Muscle of leg (tissue), 11 donors: ENCODE measurements around the gene FRMD4A. TPM values are rescaled to one million over a fixed set of nuclear protein-coding genes. Genes with fewer than 3 reads are reported as not detected.
"Not testable (repeated sequence)": the region's sequence is repeated elsewhere in the genome, so short reads cannot be mapped to it uniquely, and the experiment has no call there.

Experiments used
- DNase-seq: peaks from one replicate; pipeline ENCODE4 v3.0.0; 2013
- H3K27ac ChIP-seq: one replicate; pipeline ENCODE4 v1.5.1; 2013; ENCODE audit warnings: mild to moderate bottlenecking, low read length, control low read depth
- H3K27me3 ChIP-seq: one replicate; pipeline ENCODE4 v1.6.1; 2013; ENCODE audit warnings: low read length; ENCODE audit not compliant: control insufficient read depth, insufficient read depth
- H3K36me3 ChIP-seq: one replicate; pipeline ENCODE4 v1.6.1; 2013; ENCODE audit warnings: low read length; ENCODE audit not compliant: control insufficient read depth, insufficient read depth
- H3K4me1 ChIP-seq: one replicate; pipeline ENCODE4 v1.6.1; 2013; ENCODE audit warnings: low read length; ENCODE audit not compliant: control insufficient read depth, insufficient read depth
- H3K4me3 ChIP-seq: one replicate; pipeline ENCODE4 v1.5.1; 2013; ENCODE audit warnings: low read length, control low read depth
- H3K9me3 ChIP-seq: replicated peaks from 2 replicates; pipeline ENCODE4 v1.6.1; 2013; ENCODE audit warnings: low read depth, low read length; ENCODE audit not compliant: control insufficient read depth
- WGBS: methylation state at CpG from one replicate; pipeline ENCODE4 v1.1.5; 2013; ENCODE audit warnings: missing lambda C conversion rate; ENCODE audit not compliant: insufficient coverage; 5-methylcytosine and 5-hydroxymethylcytosine counted together
- polyA plus RNA-seq, 8 donors: library from polyadenylated mRNA; unstranded; fragments of 120-200 nt; gene quantifications; one replicate each; pipeline versions ENCODE4 v1.2.1 to v1.2.3, GENCODE V29; 2013; ENCODE audit warnings: inconsistent platforms in 1 of 8, low replicate concordance in 1 of 8; ENCODE audit not compliant: insufficient read length in 8 of 8, insufficient read depth in 1 of 8
- total RNA-seq: library from RNA; stranded (reverse); fragments of 120-200 nt; gene quantifications from one replicate; pipeline ENCODE4 v1.2.4, GENCODE V29; 2013

FRMD4A gene
- total and polyA plus RNA-seq, 9 donors, result 29.1 to 53.1 (median 42.0) TPM

GRCh38 chr10:13868528-13869294 is 462.0 kb downstream of the FRMD4A start:
- H3K4me3 ChIP-seq, result no peak overlapping the region
- H3K27me3 ChIP-seq, result no peaks in the 10 kb centered on the region
- H3K4me1 ChIP-seq, result peaks cover 21% of the 10 kb centered on the region
- 73% methylated on average over 12 of the region's 18 CpGs for WGBS
- H3K27ac ChIP-seq, result no peak overlapping the region
- H3K36me3 ChIP-seq, result peaks cover 3% of the 10 kb centered on the region
- DNase-seq, result no peak
- H3K9me3 ChIP-seq, result no peaks in the 10 kb centered on the region

GRCh38 chr10:13867822-13868221 is 462.9 kb downstream of the FRMD4A start:
- peaks cover 25% of the 10 kb centered on the region for H3K4me1 ChIP-seq
- no peak overlapping the region for H3K27ac ChIP-seq
- DNase-seq, result no peak
- H3K4me3 ChIP-seq, result no peak overlapping the region
- H3K36me3 ChIP-seq, result peaks cover 3% of the 10 kb centered on the region
- H3K9me3 ChIP-seq, result no peaks in the 10 kb centered on the region
- H3K27me3 ChIP-seq, result no peaks in the 10 kb centered on the region
- WGBS, result no CpG with 5 or more reads among the region's 1 CpG

GRCh38 chr10:13865758-13866491 is 464.8 kb downstream of the FRMD4A start:
- Histone ChIP-seq H3K9me3 (no peaks in the 10 kb centered on the region), H3K4me1 (peaks cover 10% of the 10 kb centered on the region), H3K27ac (peak overlapping the region; percentile 57), H3K27me3 (no peaks in the 10 kb centered on the region), H3K36me3 (peaks cover 3% of the 10 kb centered on the region), H3K4me3 (no peak overlapping the region)
- WGBS, result 70% methylated on average over 9 of the region's 12 CpGs
- no peak for DNase-seq

GRCh38 chr10:13865220-13865619 is 465.5 kb downstream of the FRMD4A start:
- H3K36me3 ChIP-seq, H3K27me3 ChIP-seq, H3K4me3 ChIP-seq, DNase-seq, H3K27ac ChIP-seq, H3K4me1 ChIP-seq, H3K9me3 ChIP-seq: not testable (repeated sequence)
- WGBS, result no CpG with 5 or more reads among the region's 4 CpGs

GRCh38 chr10:13862546-13863233 is 468.0 kb downstream of the FRMD4A start:
- 75% methylated on average over 1 of the region's 3 CpGs for WGBS
- Histone ChIP-seq H3K27ac (peak overlapping the region; percentile 14), H3K36me3 (no peaks in the 10 kb centered on the region), H3K9me3 (no peaks in the 10 kb centered on the region), H3K4me1 (peaks cover 10% of the 10 kb centered on the region), H3K27me3 (no peaks in the 10 kb centered on the region), H3K4me3 (no peak overlapping the region)
- no peak for DNase-seq

- Histone ChIP-seq H3K4me1 (peaks cover 10% of the 10 kb centered on the region), H3K36me3 (peaks cover 3% of the 10 kb centered on the region), H3K4me3 (no peak overlapping the region), H3K27ac (no peak overlapping the region), H3K27me3 (no peaks in the 10 kb centered on the region), H3K9me3 (no peaks in the 10 kb centered on the region)
- DNase-seq, result no peak
- WGBS, result 81% methylated on average over 13 of the region's 14 CpGs
Observed at GRCh38 chr10:13860886-13861285, 469.8 kb downstream of the FRMD4A start.

- Histone ChIP-seq H3K27me3 (no peaks in the 10 kb centered on the region), H3K4me1 (peaks cover 10% of the 10 kb centered on the region), H3K36me3 (peaks cover 3% of the 10 kb centered on the region), H3K9me3 (no peaks in the 10 kb centered on the region), H3K27ac (no peak overlapping the region), H3K4me3 (no peak overlapping the region)
- no peak for DNase-seq
- WGBS, result no CpG with 5 or more reads among the region's 8 CpGs
Observed at GRCh38 chr10:13859979-13860654, 470.6 kb downstream of the FRMD4A start.

GRCh38 chr10:13858709-13859108 is 472.0 kb downstream of the FRMD4A start:
- Histone ChIP-seq H3K9me3 (no peaks in the 10 kb centered on the region), H3K4me1 (peaks cover 12% of the 10 kb centered on the region), H3K27ac (no peak overlapping the region)

GRCh38 chr10:13857451-13857850 is 473.3 kb downstream of the FRMD4A start:
- H3K9me3 ChIP-seq, result no peaks in the 10 kb centered on the region
- H3K4me3 ChIP-seq, result no peak overlapping the region
- peaks cover 15% of the 10 kb centered on the region for H3K4me1 ChIP-seq
- H3K27ac ChIP-seq, result peak overlapping the region; percentile 33
- H3K27me3 ChIP-seq, result no peaks in the 10 kb centered on the region
- WGBS, result 83% methylated on average over 1 of the region's 4 CpGs
- H3K36me3 ChIP-seq, result peaks cover 3% of the 10 kb centered on the region
- DNase-seq, result peak; percentile 72

More at GRCh38 chr10:13858709-13859108, 472.0 kb downstream of the FRMD4A start:
- peaks cover 3% of the 10 kb centered on the region for H3K36me3 ChIP-seq
- no peak for DNase-seq
- no peak overlapping the region for H3K4me3 ChIP-seq
- 81% methylated on average over 4 of the region's 11 CpGs for WGBS
- H3K27me3 ChIP-seq, result no peaks in the 10 kb centered on the region
